Activated CD4-positive, alpha-beta T cell treated with anti-CD3 and anti-CD28 coated beads for 48 hours (primary cell): ENCODE measurements around the gene MEIKIN.

Experiments
- DNase-seq: peaks from one replicate; pipeline ENCODE4 v3.0.0-alpha.2; 2020

MEIKIN gene

GRCh38 chr5:131973089-131973712 is 27.7 kb upstream of the MEIKIN start:
- DNase-seq, result no peak

DNA sequence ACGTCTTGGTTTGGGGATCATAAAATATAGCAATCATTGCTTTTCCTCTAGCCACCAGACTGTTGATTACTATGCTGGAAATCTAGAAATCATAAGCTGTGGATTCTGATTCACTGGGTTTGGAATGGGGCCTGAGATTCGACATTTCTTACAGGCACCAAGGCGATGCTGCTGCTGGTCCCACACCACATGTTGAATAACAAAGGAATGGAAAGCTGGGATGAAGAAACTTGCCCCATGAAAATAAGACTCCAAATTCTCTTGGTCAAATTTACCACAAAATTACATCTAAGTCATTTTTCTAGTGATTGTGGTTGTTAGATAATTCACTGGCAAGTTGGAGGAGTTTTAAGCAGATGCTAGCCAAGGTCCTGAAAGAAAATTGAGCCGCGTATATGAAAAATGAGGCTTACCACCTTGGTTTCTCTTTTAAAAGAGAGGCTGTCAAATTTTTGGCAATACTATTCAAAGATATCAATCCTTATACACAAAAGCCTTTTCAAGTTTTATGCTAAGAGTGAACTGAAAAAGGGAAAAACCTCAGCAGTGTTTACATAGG is 23.0 kb upstream of the MEIKIN start:
- DNase-seq, result no peak

DNA sequence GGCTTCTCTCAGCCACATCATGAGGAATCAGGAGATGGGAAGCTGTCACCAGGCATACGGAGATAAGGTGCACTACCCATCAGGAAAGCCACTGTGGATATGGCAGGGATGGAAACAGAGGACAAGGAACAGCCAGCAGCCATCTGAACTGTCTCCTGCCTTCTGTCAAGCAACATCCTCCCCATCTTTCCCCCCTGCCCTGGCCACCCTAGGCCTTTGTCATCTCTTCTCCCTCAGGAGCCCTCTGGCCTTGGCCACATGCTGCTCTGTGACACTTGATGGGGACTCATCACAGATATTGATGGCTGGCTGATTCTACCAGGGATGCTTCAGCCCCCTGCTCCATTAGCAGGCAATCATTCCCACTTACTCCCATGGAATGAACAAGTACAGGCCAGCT is 21.1 kb upstream of the MEIKIN start:
- no peak for DNase-seq

- DNase-seq, result no peak
Measured at GRCh38 chr5:131965826-131966415, 20.5 kb upstream of the MEIKIN start.

DNA sequence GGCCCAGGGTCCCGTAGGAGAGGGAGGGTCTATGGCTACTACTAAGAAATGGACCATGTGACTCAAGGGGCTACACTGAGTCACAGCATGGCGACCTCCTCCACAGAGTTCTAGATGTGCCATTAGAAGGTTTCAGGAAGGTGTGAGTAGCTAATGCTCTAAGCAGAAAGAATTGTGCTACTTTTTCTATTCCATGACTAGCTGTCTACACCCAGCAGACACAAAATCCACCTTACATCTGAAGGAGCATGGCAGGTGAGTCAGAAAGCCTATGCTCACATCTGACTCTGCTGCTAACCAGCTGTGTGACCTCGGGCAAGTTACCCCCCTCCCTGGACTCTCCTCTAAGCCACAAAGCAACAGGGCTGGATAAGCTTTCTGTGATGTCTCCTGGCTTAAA is 14.4 kb upstream of the MEIKIN start:
- peak; percentile 36 for DNase-seq

GRCh38 chr5:131959136-131959535 is 13.7 kb upstream of the MEIKIN start:
- DNase-seq, result no peak

- DNase-seq, result no peak
Measured at GRCh38 chr5:131957721-131958441, 12.4 kb upstream of the MEIKIN start.

DNA sequence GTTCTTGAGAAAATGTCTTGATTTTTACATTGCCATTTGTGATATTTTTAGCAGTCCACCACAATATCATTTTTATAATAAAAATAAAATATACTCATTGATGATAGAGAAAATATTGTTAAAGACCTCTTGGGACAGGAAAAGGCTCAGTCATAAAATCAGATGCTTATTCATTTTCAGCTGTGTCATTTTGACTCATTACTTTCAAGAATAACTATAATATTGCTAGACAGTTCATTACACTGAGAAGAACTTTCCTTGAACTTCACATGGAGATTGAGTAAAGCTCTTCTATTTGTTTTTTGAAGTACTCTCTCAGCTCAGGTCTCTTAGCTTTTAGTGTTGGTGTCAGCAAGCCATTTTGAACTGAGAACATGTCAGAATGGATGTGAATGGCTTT is 8.5 kb upstream of the MEIKIN start:
- DNase-seq, result no peak

- no peak for DNase-seq
Measured at GRCh38 chr5:131952301-131952857, 6.9 kb upstream of the MEIKIN start.

DNA sequence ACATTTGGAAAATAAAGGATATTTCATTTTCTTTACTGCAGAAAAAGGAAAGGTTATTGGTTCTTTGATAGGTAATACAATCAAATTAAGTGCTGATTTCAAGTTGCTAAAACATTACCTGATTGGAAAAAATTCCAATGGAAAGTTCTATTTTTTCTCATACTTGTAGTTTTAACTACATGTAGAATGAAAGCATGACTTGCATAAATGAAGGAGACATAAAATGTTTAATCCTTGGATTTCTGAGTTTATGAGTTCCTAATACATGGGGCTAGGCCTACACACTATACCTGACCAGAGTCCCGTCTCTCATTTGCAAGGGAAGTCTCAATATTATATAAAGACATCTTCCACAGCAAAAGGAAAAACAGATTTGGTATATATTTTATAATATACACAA is 5.2 kb upstream of the MEIKIN start:
- DNase-seq, result no peak

GRCh38 chr5:131947445-131947844 is 2.0 kb upstream of the MEIKIN start:
- no peak for DNase-seq

GRCh38 chr5:131944702-131945550 is 537 bp downstream of the MEIKIN start:
- no peak for DNase-seq

GRCh38 chr5:131943916-131944315 is 1.5 kb downstream of the MEIKIN start:
- no peak for DNase-seq

GRCh38 chr5:131942016-131942415 is 3.4 kb downstream of the MEIKIN start:
- no peak for DNase-seq

DNA sequence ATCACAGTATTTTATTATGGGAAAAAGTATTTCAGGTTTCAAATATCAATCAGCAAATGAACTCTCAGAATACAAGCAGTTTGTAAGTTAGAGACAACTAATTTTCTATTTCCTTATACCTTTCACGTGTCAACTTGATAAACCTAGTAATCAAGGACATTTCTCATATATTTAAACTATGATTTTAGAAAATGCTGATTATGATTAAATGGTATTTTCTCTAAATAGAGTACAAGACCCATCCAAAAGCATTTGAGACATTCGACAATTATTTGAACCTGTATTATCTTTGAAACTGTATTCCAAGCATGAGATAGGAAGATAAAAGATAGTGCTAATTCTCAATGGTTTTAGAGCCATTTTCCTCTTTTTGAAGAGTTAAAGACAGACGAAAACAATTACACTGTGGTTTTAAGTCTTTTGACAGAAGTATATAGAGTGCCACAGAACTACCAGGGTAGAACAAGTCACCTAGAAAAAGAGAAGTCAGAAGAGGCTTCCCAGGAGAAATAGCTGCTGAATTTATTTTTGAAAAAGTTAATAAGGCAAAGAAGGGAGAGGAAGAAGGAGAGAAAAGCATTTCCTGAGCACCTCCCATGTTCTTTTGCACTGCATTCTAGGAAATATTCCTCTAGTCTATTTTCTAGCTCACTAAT is 5.6 kb downstream of the MEIKIN start:
- no peak for DNase-seq

- no peak for DNase-seq
Measured at GRCh38 chr5:131932235-131932634, 13.2 kb downstream of the MEIKIN start.

- no peak for DNase-seq
Measured at GRCh38 chr5:131928957-131929356, 16.5 kb downstream of the MEIKIN start.

GRCh38 chr5:131926168-131926567 is 19.3 kb downstream of the MEIKIN start:
- no peak for DNase-seq

DNA sequence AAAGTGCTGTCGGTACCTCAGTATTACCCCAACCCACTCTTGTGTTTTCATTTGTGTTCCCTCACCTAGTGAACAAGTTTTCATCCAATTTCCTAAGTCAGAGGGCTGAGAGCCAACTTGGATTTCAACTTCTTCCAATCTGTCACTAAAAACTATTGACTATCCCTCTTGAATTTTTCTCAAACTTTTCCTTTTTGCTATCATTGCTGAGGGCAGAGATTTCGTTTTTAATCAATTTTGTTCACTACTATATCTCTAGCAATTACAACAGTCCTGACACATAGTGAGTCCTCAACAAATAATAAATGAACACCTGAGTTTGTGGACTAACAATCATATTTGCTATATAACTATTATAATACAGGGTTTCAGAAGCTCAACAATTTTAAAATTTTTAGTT is 29.0 kb downstream of the MEIKIN start:
- DNase-seq, result no peak

DNA sequence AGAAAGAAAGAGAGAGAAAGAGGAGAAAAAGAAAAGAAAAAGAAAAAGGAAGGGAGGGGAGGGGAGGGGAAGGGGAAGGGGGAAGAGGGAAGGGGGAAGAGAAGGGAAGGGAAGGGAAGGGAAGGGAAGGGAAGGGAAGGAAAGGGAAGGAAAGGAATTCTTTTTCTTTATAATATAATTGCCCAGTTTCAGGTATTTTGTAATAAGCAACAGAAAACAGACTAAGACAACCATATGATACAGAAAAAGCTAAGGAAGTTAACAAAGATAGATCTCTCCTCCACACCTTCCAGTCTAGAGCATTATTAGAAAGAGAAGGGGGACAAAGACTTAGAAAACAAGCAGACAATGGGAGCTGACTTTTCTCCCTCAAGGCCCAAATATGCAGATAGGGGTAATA is 31.0 kb downstream of the MEIKIN start:
- no peak for DNase-seq

DNA sequence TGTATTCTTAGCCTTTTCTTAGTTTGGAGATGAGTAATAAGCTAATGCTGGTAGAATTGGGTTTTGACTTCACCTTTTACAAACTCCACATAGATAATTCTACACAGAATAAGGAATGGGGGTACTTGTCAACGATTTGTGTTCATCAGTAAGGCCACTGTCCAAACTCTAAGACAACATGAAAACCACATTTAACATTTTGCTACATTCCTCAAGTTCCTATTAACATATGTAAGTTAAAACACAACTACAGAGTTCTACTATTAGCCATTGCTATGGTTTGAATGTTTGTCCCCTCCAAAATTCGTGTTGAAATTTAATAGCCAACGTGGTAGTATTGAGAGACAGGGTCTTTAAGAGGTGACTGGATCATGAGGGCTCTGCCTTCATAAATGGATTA is 31.9 kb downstream of the MEIKIN start:
- no peak for DNase-seq

DNA sequence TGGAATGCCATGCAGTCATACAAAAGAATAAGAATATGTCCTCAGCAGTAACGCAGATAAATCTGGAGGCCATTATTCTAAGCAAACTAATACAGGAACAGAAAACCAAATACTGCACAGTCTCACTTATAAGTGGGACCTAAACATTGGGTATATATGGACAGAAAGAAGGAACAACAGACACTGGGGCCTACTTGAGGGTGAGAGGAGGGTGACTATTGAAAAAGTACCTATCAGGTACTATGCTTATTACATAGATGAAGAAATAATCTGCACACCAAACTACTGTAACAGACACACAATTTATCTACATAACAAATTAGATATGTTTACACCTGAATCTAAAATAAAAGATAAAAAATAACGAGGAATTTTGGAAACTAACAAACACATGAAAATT is 38.8 kb downstream of the MEIKIN start:
- DNase-seq, result no peak
